ENCODE data around the gene ZNF319.

The ZNF319 gene

DNA sequence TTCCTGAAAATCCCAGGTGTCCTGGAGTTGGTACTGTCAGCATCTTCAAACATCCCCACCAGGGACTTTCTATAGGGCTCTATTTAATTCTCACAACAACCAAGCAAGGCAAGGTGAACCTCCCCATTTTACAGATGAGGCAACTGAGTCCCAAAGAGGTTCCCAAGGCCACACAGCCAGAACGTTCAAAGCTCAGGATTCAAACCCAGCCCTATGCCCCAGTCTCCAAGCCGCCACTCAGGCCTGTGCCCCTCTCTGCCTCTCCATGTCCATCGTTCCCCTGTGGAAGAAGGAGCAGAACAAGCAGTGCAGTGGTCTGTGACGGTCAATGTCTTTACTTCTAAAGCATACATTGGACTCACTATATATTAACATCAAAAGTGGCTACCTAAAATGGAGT lies 6.1 kb downstream of the ZNF319 start:
- ChIA-PET POLR2A (no interaction called here), CTCF (interaction anchor here (1.0 to 7.6 kb wide), 3 partner anchors 21 to 238 kb away, joined by 3 to 34 read pairs (median 3); no protein-coding TSS in a partner anchor)
- H3K4me3 ChIP-seq (ENCODE audit: low read depth, low read length): no peak overlapping the region
- DNase-seq (ENCODE audit: low read depth, low spot score): no peak
- no peak for TF ChIP-seq CTCF (IDR thresholded peaks at IDR 0.05; ENCODE audit: insufficient read depth, low read length, missing control alignments)

- no peak for TF ChIP-seq CTCF (IDR thresholded peaks at IDR 0.05; ENCODE audit: insufficient read depth, low read length, missing control alignments)
- no peak for DNase-seq (ENCODE audit: low read depth, low spot score)
- POLR2A ChIA-PET: no interaction called here
- CTCF ChIA-PET: interaction anchor here (1.0 to 7.6 kb wide), 2 partner anchors 20 to 94 kb away, joined by 3 to 34 read pairs; no protein-coding TSS in a partner anchor
- H3K4me3 ChIP-seq (ENCODE audit: low read depth, low read length): no peak overlapping the region
These were observed 6.6 kb downstream of the ZNF319 start for GRCh38 chr16:57993897-57994296.

DNA sequence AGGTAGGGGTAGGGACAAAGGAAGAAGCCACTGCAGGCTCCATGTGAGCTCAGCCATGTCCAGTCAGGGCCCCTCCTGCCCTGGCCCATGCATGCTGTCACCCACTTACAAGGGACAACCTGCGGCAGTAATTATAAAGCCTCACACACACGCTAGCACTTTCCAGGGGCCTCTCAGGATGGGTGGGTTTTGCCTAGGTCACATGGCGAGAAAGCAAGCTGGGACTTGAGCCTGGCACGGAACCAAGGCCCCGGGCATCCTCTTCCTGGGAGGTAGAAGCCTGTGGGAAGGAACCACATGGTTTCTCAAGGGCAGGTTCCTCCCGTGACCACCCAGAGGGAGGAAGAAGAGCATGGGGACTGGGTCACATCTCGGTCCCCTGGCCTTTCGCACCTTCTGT lies 7.0 kb downstream of the ZNF319 start:
- no peak for TF ChIP-seq CTCF (IDR thresholded peaks at IDR 0.05; ENCODE audit: insufficient read depth, low read length, missing control alignments)
- ChIA-PET POLR2A (no interaction called here), CTCF (interaction anchor here (7.6 kb wide), 1 partner anchor 94 kb away, joined by 34 read pairs; no protein-coding TSS in a partner anchor)
- no peak overlapping the region for H3K4me3 ChIP-seq (ENCODE audit: low read depth, low read length)
- DNase-seq (ENCODE audit: low read depth, low spot score): no peak

GRCh38 chr16:57992084-57992483 lies 8.4 kb downstream of the ZNF319 start:
- H3K4me3 ChIP-seq (ENCODE audit: low read depth, low read length): no peak overlapping the region
- POLR2A ChIA-PET: no interaction called here
- CTCF ChIA-PET: interaction anchor here (1.0 to 7.6 kb wide), 3 partner anchors 12 to 93 kb away, joined by 3 to 34 read pairs (median 3); no protein-coding TSS in a partner anchor
- no peak for TF ChIP-seq CTCF (IDR thresholded peaks at IDR 0.05; ENCODE audit: insufficient read depth, low read length, missing control alignments)
- DNase-seq (ENCODE audit: low read depth, low spot score): no peak

DNA sequence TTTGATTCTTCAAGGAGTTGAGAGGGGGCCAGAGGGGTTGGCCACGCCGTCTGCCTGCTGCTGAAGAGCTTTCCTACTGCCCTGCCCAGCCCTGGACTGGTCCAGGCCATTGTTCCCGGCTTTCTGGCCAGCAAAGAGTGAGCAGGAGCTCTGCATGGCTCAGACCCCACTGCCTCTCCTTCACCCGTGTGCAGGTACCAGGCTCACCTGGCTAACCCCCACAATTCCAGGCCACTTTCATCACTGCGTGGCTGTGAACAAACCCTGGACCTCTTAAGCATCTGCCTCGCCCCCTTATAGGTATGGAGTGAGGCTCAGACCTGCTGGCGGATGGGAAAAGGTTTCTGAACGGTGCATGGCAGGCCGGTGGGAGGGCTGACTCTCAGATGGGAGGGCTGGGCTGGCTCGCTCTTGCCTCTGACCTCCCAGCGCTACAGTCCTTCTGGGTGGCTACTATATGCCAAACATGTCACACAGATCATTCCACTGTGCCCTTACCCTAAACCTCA lies 8.9 kb downstream of the ZNF319 start:
- ChIA-PET POLR2A (no interaction called here), CTCF (interaction anchor here (1.0 to 7.6 kb wide), 3 partner anchors 8 to 92 kb away, joined by 3 to 34 read pairs (median 32); partner anchors contain the start of genes USB1 and ZNF319)
- H3K4me3 ChIP-seq (ENCODE audit: low read depth, low read length): no peak overlapping the region
- no peak for TF ChIP-seq CTCF (IDR thresholded peaks at IDR 0.05; ENCODE audit: insufficient read depth, low read length, missing control alignments)
- no peak for DNase-seq (ENCODE audit: low read depth, low spot score)

- ChIA-PET CTCF (interaction anchor here (0.9 to 7.6 kb wide), 3 partner anchors 10 to 89 kb away, joined by 3 to 34 read pairs (median 32); partner anchors contain the start of genes USB1 and ZNF319), POLR2A (no interaction called here)
- DNase-seq (ENCODE audit: low read depth, low spot score): no peak
- no peak for TF ChIP-seq CTCF (IDR thresholded peaks at IDR 0.05; ENCODE audit: insufficient read depth, low read length, missing control alignments)
- H3K4me3 ChIP-seq (ENCODE audit: low read depth, low read length): no peak overlapping the region
These were observed 11.5 kb downstream of the ZNF319 start for GRCh38 chr16:57988929-57989328.

Data from AG04449 (cell line).